H1 (cell line): Measurements from ENCODE around the gene TRIM75. TPM values are rescaled to one million over a fixed set of nuclear protein-coding genes. Genes with fewer than 3 reads are reported as not detected.

Experiments used
- CTCF ChIA-PET: fragments of 300-600 bp; sonication (Branson Sonifier 250); formaldehyde crosslinking; loops from one replicate; lab custom pipeline; 2021; ENCODE audit not compliant: partially characterized antibody; lab: Charles Lee
- POLR2A ChIA-PET: fragments of 300-600 bp; sonication (Branson Sonifier 250); formaldehyde crosslinking; loops from one replicate; lab custom pipeline; 2021; ENCODE audit warnings: inconsistent platforms; ENCODE audit not compliant: partially characterized antibody; lab: Charles Lee
- DNase-seq, 2 experiments: peaks; one replicate each; pipeline versions ENCODE4 v3.0.0 to v3.0.0-alpha.2; 2010 to 2022; ENCODE audit warnings: low spot score in 2 of 2, low read depth in 1 of 2, mixed read lengths in 1 of 2
- FAIRE-seq: peaks from 2 replicates; lab custom pipeline; 2011; peaks lifted over from hg19 to GRCh38; lab: Jason Lieb, UNC
- H2AFZ ChIP-seq: 2 replicates; pipeline ENCODE4 v1.8.1; 2012; ENCODE audit warnings: low read length, inconsistent platforms
- H2AK5ac ChIP-seq: 2 replicates; pipeline ENCODE4 v1.6.1; 2013; ENCODE audit warnings: low read depth, low read length
- H2BK120ac ChIP-seq: replicated peaks from 2 replicates; pipeline ENCODE3; 2013; ENCODE audit warnings: low read depth, low read length, inconsistent platforms
- H2BK12ac ChIP-seq: 2 replicates; pipeline ENCODE4 v1.6.1; 2013; ENCODE audit warnings: low read depth, low read length
- H2BK15ac ChIP-seq: 2 replicates; pipeline ENCODE4 v1.6.1; 2013; ENCODE audit warnings: low read length
- H2BK20ac ChIP-seq: 2 replicates; pipeline ENCODE4 v1.6.1; 2013; ENCODE audit warnings: low read length
- H2BK5ac ChIP-seq: 2 replicates; pipeline ENCODE4 v1.6.1; 2013; ENCODE audit warnings: low read depth, low read length
- H3K14ac ChIP-seq: 2 replicates; pipeline ENCODE4 v1.6.1; 2013; ENCODE audit warnings: inconsistent platforms; ENCODE audit not compliant: insufficient read length
- H3K18ac ChIP-seq: 2 replicates; pipeline ENCODE4 v1.6.1; 2013; ENCODE audit warnings: low read length; ENCODE audit errors: extremely low read depth
- H3K23ac ChIP-seq: 2 replicates; pipeline ENCODE4 v1.6.1; 2013; ENCODE audit warnings: inconsistent platforms; ENCODE audit not compliant: insufficient read length
- H3K23me2 ChIP-seq: 2 replicates; pipeline ENCODE4 v1.6.1; 2013; ENCODE audit warnings: low read depth, low read length
- H3K27ac ChIP-seq: 2 replicates; pipeline ENCODE4 v1.6.1; 2011; ENCODE audit warnings: low read depth, low read length, inconsistent platforms
- H3K27me3 ChIP-seq, 4 experiments: replicated peaks in 1 of 4; 1 replicate in 1 of 4; 2 replicates in 3 of 4; pipeline versions ENCODE4 v1.6.1 to v1.8.1; 2011 to 2013; ENCODE audit warnings: low read length in 3 of 4, mild to moderate bottlenecking in 3 of 4, inconsistent platforms in 2 of 4, mixed read lengths in 2 of 4, moderate library complexity in 1 of 4; ENCODE audit not compliant: control insufficient read depth in 3 of 4, insufficient read depth in 3 of 4; ENCODE audit errors: extremely low read depth in 1 of 4
- H3K36me3 ChIP-seq, 4 experiments: 2 replicates each; pipeline versions ENCODE4 v1.6.1 to v1.8.1; 2011 to 2013; ENCODE audit warnings: mild to moderate bottlenecking in 4 of 4, low read length in 3 of 4, moderate library complexity in 2 of 4, control low read depth in 1 of 4, inconsistent platforms in 1 of 4; ENCODE audit not compliant: insufficient read depth in 4 of 4, control insufficient read depth in 2 of 4
- H3K4ac ChIP-seq: replicated peaks from 2 replicates; pipeline ENCODE3; 2013; ENCODE audit warnings: low read length, low read depth, mixed read lengths, inconsistent platforms; ENCODE audit not compliant: insufficient read length
- H3K4me1 ChIP-seq, 4 experiments: replicated peaks in 1 of 4; 1 replicate in 1 of 4; 2 replicates in 3 of 4; pipeline versions ENCODE4 v1.6.1 to v1.8.1; 2011 to 2013; ENCODE audit warnings: low read length in 3 of 4, inconsistent platforms in 2 of 4, mixed read lengths in 1 of 4; ENCODE audit not compliant: insufficient read depth in 4 of 4, control insufficient read depth in 3 of 4
- H3K4me2 ChIP-seq, 2 experiments: 2 replicates each; pipeline versions ENCODE4 v1.6.1 to v1.8.1; 2011 to 2013; ENCODE audit warnings: low read depth in 2 of 2, low read length in 2 of 2, control low read depth in 1 of 2, inconsistent platforms in 1 of 2, mild to moderate bottlenecking in 1 of 2; ENCODE audit not compliant: insufficient read depth in 1 of 2
- H3K4me3 ChIP-seq, 4 experiments: fragments of 200-600, 300-600 bp in 1 of 4; sonication (generic), shearing (Covaris generic), sonication (Bioruptor Twin) in 1 of 4; 2 replicates each; pipeline versions ENCODE4 v1.5.1 to v1.8.1; 2011 to 2016; ENCODE audit warnings: low read length in 4 of 4, low read depth in 3 of 4, control low read depth in 2 of 4, inconsistent platforms in 2 of 4, mild to moderate bottlenecking in 2 of 4, mixed read lengths in 1 of 4, moderate library complexity in 1 of 4; ENCODE audit not compliant: insufficient read depth in 2 of 4; ENCODE audit errors: extremely low read depth in 1 of 4
- H3K56ac ChIP-seq: replicated peaks from 2 replicates; pipeline ENCODE3; 2013; ENCODE audit warnings: low read depth, mild to moderate bottlenecking, mixed read lengths, low read length, inconsistent platforms; ENCODE audit not compliant: insufficient read length
- H3K79me1 ChIP-seq: 2 replicates; pipeline ENCODE4 v1.6.1; 2013; ENCODE audit warnings: low read depth, low read length, control low read depth
- H3K79me2 ChIP-seq, 2 experiments: 2 replicates each; pipeline versions ENCODE4 v1.6.1 to v1.8.1; 2012 to 2013; ENCODE audit warnings: low read length in 2 of 2, mild to moderate bottlenecking in 2 of 2, inconsistent platforms in 1 of 2; ENCODE audit not compliant: insufficient read depth in 2 of 2, control insufficient read depth in 1 of 2
- H3K9ac ChIP-seq, 4 experiments: replicated peaks in 1 of 4; 1 replicate in 1 of 4; 2 replicates in 3 of 4; pipeline versions ENCODE4 v1.6.1 to v1.8.1; 2011 to 2013; ENCODE audit warnings: low read depth in 3 of 4, low read length in 3 of 4, control low read depth in 2 of 4, mild to moderate bottlenecking in 2 of 4, moderate library complexity in 2 of 4, inconsistent platforms in 1 of 4; ENCODE audit errors: extremely low read depth in 1 of 4
- H3K9me3 ChIP-seq, 2 experiments: 2 replicates each; pipeline versions ENCODE4 v1.6.1 to v1.8.1; 2012 to 2013; ENCODE audit warnings: mild to moderate bottlenecking in 2 of 2, moderate library complexity in 2 of 2, control low read depth in 1 of 2, inconsistent platforms in 1 of 2, low read depth in 1 of 2, low read length in 1 of 2, mixed read lengths in 1 of 2; ENCODE audit not compliant: insufficient read depth in 2 of 2
- H4K20me1 ChIP-seq, 2 experiments: replicated peaks in 1 of 2; 2 replicates each; pipeline versions ENCODE3 to v1.8.1; 2011 to 2013; ENCODE audit warnings: inconsistent platforms in 2 of 2, low read length in 2 of 2, mild to moderate bottlenecking in 1 of 2; ENCODE audit not compliant: insufficient read depth in 2 of 2, control insufficient read depth in 1 of 2
- H4K5ac ChIP-seq: 2 replicates; pipeline ENCODE4 v1.6.1; 2013; ENCODE audit warnings: low read length, low read depth, mixed read lengths, inconsistent platforms; ENCODE audit not compliant: insufficient read length
- H4K8ac ChIP-seq: 2 replicates; pipeline ENCODE4 v1.8.0; 2013; ENCODE audit warnings: mild to moderate bottlenecking, moderate library complexity, low read length, inconsistent platforms; ENCODE audit not compliant: insufficient read depth; ENCODE audit errors: extremely low read depth
- H4K91ac ChIP-seq: replicated peaks from 2 replicates; pipeline ENCODE3; 2013; ENCODE audit warnings: low read length, mixed read lengths, inconsistent platforms; ENCODE audit not compliant: insufficient read length
- ATF3 ChIP-seq: IDR thresholded peaks from 2 replicates; pipeline ENCODE4 v1.6.1; 2011; ENCODE audit warnings: low read depth, mild to moderate bottlenecking, low read length; ENCODE audit not compliant: insufficient read depth
- BCL11A ChIP-seq, 2 experiments: IDR thresholded peaks; one replicate each; pipeline ENCODE4 v1.6.1; 2011; ENCODE audit warnings: low read depth in 2 of 2, low read length in 2 of 2, mild to moderate bottlenecking in 2 of 2
- CHD1 ChIP-seq: IDR thresholded peaks from 2 replicates; pipeline ENCODE4 v1.6.1; 2012; ENCODE audit warnings: low read depth, low read length, improper control_type of control experiment
- CHD2 ChIP-seq: IDR thresholded peaks from 2 replicates; pipeline ENCODE4 v1.6.1; 2012; ENCODE audit warnings: low read length, improper control_type of control experiment
- E2F6 ChIP-seq: IDR thresholded peaks from 2 replicates; pipeline ENCODE4 v1.6.1; 2012; ENCODE audit warnings: inconsistent platforms
- MAFK ChIP-seq: IDR thresholded peaks from 2 replicates; pipeline ENCODE4 v1.6.1; 2012; ENCODE audit warnings: low read depth, mild to moderate bottlenecking, improper control_type of control experiment, low read length
- NRF1 ChIP-seq: IDR thresholded peaks from 2 replicates; pipeline ENCODE4 v1.6.1; 2011; ENCODE audit warnings: mild to moderate bottlenecking, low read depth, low read length, improper control_type of control experiment
- SIN3A ChIP-seq, 2 experiments: IDR thresholded peaks in 1 of 2; conservative IDR thresholded peaks in 1 of 2; 2 replicates each; pipeline ENCODE4 v1.6.1; 2011 to 2012; ENCODE audit warnings: low read length in 2 of 2, improper control_type of control experiment in 1 of 2, low read depth in 1 of 2, mild to moderate bottlenecking in 1 of 2
- SIRT6 ChIP-seq: IDR thresholded peaks from one replicate; pipeline ENCODE4 v1.7.1; 2012; ENCODE audit warnings: low read length, inconsistent platforms
- SP2 ChIP-seq: IDR thresholded peaks from 2 replicates; pipeline ENCODE4 v1.6.1; 2012; ENCODE audit warnings: mild to moderate bottlenecking, low read length, inconsistent platforms
- TBP ChIP-seq: IDR thresholded peaks from 2 replicates; pipeline ENCODE4 v1.6.1; 2011; ENCODE audit warnings: low read depth, low read length, improper control_type of control experiment
- TCF12 ChIP-seq: IDR thresholded peaks from 2 replicates; pipeline ENCODE4 v1.6.1; 2011; ENCODE audit warnings: low read depth, mild to moderate bottlenecking, low read length
- ZNF274 ChIP-seq: IDR thresholded peaks from 2 replicates; pipeline ENCODE4 v1.7.0; 2012; ENCODE audit warnings: low read length, borderline replicate concordance; ENCODE audit errors: extremely low read depth
- WGBS, 2 experiments: shearing (Covaris generic) in 1 of 2; methylation state at CpG; one replicate each; pipeline versions ENCODE4 v1.1.6 to v1.1.7; 2013 to 2015; ENCODE audit warnings: low lambda C conversion rate in 2 of 2, mixed read lengths in 2 of 2, inconsistent platforms in 1 of 2, low coverage in 1 of 2, missing lambda C conversion rate in 1 of 2; ENCODE audit not compliant: insufficient replicate concordance in 2 of 2, insufficient coverage in 1 of 2, insufficient read length in 1 of 2; ENCODE audit errors: extremely low coverage in 1 of 2, missing lambda C conversion rate in 1 of 2; 5-methylcytosine and 5-hydroxymethylcytosine counted together
- polyA plus RNA-seq, 7 experiments: library from polyadenylated mRNA; depleted of rRNA in 3 of 7; stranded (reverse) in 5 of 7; unstranded in 2 of 7; fragments of >200 nt in 5 of 7; fragments of 200-250 nt in 2 of 7; gene quantifications; 1 replicate in 5 of 7; 2 replicates in 1 of 7; 4 replicates in 1 of 7; pipeline versions ENCODE4 v1.2.1 to v1.2.3, GENCODE V29; 2011 to 2013; ENCODE audit warnings: missing spikeins in 2 of 7, mixed read lengths in 2 of 7
- total RNA-seq: library from RNA; stranded (reverse); fragmentation: NEBNext Ultra II Directional; extraction: Animal tissue kit (Norgen Biotek cat#: 25700); gene quantifications from 2 replicates; pipeline ENCODE4 v1.2.1, GENCODE V29; 2021

Gene TRIM75
- total and polyA plus RNA-seq, 2 of the 8 experiments (the other 6 are each of a cell fraction or from before 2014, with no cell fraction given): not detected

- H3K23ac ChIP-seq: no peak overlapping the region
- no peaks in the 10 kb centered on the region for H3K79me1 ChIP-seq
- POLR2A ChIA-PET: interaction anchor here (0.9 kb wide), 1 partner anchor 139 kb away, joined by 3 read pairs; no protein-coding TSS in a partner anchor
- FAIRE-seq (no peak), DNase-seq (no peak)
- no peak overlapping the region; the same call in 1 of the 2 replicates for H3K18ac ChIP-seq
- no peaks in the 10 kb centered on the region for H3K79me2 ChIP-seq
- no peak overlapping the region for H4K91ac ChIP-seq
- no peaks in the 10 kb centered on the region for H3K23me2 ChIP-seq
- 91% methylated on average over 6 of the region's 6 CpGs; no CpG with 5 or more reads in 1 of the 2 experiments for WGBS, 2 experiments
- H2BK15ac ChIP-seq: no peak overlapping the region
- H3K27ac ChIP-seq: no peak overlapping the region
- CTCF ChIA-PET: interaction anchor here (0.8 to 3.2 kb wide), 2 partner anchors 9 to 175 kb away, joined by 3 to 14 read pairs; no protein-coding TSS in a partner anchor
- no peak overlapping the region for H3K56ac ChIP-seq
- no peaks in the 10 kb centered on the region for H3K27me3 ChIP-seq
- no peak overlapping the region for H3K4me3 ChIP-seq
- H3K14ac ChIP-seq: no peak overlapping the region
- H4K8ac ChIP-seq: no peak overlapping the region; the same call in 1 of the 2 replicates
- H3K4me2 ChIP-seq: no peak overlapping the region
- H4K5ac ChIP-seq: no peak overlapping the region
- no peaks in the 10 kb centered on the region for H3K9me3 ChIP-seq
- H3K4ac ChIP-seq: no peak overlapping the region
- no peak overlapping the region for H2BK5ac ChIP-seq
- no peaks in the 10 kb centered on the region for H4K20me1 ChIP-seq
- no peaks in the 10 kb centered on the region for H3K4me1 ChIP-seq
- no peak overlapping the region for H2BK120ac ChIP-seq
- no peak overlapping the region for H2AK5ac ChIP-seq
- no peak overlapping the region for H3K9ac ChIP-seq
- no peak overlapping the region for H2AFZ ChIP-seq
- no peak for TF ChIP-seq TCF12
- no peak for TF ChIP-seq SIN3A (conservative IDR thresholded peaks at IDR 0.05 in 1 of 2, IDR thresholded peaks at IDR 0.05 in 1 of 2; ENCODE audit: low read depth in 1 of 2, low read length in 2 of 2)
- no peak for TF ChIP-seq SP2
- TF ChIP-seq E2F6: no peak
- TF ChIP-seq NRF1: no peak
- TF ChIP-seq ATF3: no peak
- TF ChIP-seq CHD1: no peak
- TF ChIP-seq SIRT6: no peak
- TF ChIP-seq TBP: no peak
- no peak for TF ChIP-seq CHD2
- TF ChIP-seq MAFK: no peak
- TF ChIP-seq BCL11A (IDR thresholded peaks at IDR 0.05; ENCODE audit: low read depth in 2 of 2, low read length in 2 of 2): no peak
- no peak for TF ChIP-seq ZNF274
- no peak overlapping the region for H2BK12ac ChIP-seq
- no peak overlapping the region for H2BK20ac ChIP-seq
- H3K36me3 ChIP-seq: no peaks in the 10 kb centered on the region
Measured at GRCh38 chr4:165106518-165106917, 52.9 kb downstream of the TRIM75 start.
